Activated naive CD4-positive, alpha-beta T cell treated with anti-CD3 and anti-CD28 coated beads, Interleukin-2, amount 10 ng/mL, durations not matched to agents 7 days and 5 days (primary cell): Measurements from ENCODE around the gene FMN1.
A peak's percentile ranks its signal among the peaks of the same experiment; 100 is the strongest.

Experiments
- CTCF ChIA-PET: fragments of 350-600 bp; sonication (Branson Sonifier 250); formaldehyde crosslinking; loops from one replicate; lab custom pipeline; 2021; ENCODE audit warnings: antibody characterized with exemption; lab: Charles Lee
- DNase-seq: peaks from one replicate; pipeline ENCODE4 v3.0.0-alpha.2; 2020
- H3K27ac Mint-ChIP-seq: one replicate; pipeline ENCODE4 v1.8.0; 2021; ENCODE audit warnings: mild to moderate bottlenecking, moderate library complexity, mixed read lengths
- H3K27me3 Mint-ChIP-seq: one replicate; pipeline ENCODE4 v1.8.0; 2021; ENCODE audit warnings: mild to moderate bottlenecking, mixed read lengths
- H3K36me3 Mint-ChIP-seq: one replicate; pipeline ENCODE4 v1.8.0; 2021; ENCODE audit warnings: mixed read lengths
- H3K4me1 Mint-ChIP-seq: one replicate; pipeline ENCODE4 v1.8.0; 2021; ENCODE audit warnings: mixed read lengths
- H3K4me3 Mint-ChIP-seq: one replicate; pipeline ENCODE4 v1.8.0; 2021; ENCODE audit warnings: mild to moderate bottlenecking, moderate library complexity, mixed read lengths
- H3K9me3 Mint-ChIP-seq: one replicate; pipeline ENCODE4 v1.8.0; 2021; ENCODE audit warnings: mixed read lengths

The FMN1 gene, protein sequence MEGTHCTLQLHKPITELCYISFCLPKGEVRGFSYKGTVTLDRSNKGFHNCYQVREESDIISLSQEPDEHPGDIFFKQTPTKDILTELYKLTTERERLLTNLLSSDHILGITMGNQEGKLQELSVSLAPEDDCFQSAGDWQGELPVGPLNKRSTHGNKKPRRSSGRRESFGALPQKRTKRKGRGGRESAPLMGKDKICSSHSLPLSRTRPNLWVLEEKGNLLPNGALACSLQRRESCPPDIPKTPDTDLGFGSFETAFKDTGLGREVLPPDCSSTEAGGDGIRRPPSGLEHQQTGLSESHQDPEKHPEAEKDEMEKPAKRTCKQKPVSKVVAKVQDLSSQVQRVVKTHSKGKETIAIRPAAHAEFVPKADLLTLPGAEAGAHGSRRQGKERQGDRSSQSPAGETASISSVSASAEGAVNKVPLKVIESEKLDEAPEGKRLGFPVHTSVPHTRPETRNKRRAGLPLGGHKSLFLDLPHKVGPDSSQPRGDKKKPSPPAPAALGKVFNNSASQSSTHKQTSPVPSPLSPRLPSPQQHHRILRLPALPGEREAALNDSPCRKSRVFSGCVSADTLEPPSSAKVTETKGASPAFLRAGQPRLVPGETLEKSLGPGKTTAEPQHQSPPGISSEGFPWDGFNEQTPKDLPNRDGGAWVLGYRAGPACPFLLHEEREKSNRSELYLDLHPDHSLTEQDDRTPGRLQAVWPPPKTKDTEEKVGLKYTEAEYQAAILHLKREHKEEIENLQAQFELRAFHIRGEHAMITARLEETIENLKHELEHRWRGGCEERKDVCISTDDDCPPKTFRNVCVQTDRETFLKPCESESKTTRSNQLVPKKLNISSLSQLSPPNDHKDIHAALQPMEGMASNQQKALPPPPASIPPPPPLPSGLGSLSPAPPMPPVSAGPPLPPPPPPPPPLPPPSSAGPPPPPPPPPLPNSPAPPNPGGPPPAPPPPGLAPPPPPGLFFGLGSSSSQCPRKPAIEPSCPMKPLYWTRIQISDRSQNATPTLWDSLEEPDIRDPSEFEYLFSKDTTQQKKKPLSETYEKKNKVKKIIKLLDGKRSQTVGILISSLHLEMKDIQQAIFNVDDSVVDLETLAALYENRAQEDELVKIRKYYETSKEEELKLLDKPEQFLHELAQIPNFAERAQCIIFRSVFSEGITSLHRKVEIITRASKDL (N-terminal part only)

DNA sequence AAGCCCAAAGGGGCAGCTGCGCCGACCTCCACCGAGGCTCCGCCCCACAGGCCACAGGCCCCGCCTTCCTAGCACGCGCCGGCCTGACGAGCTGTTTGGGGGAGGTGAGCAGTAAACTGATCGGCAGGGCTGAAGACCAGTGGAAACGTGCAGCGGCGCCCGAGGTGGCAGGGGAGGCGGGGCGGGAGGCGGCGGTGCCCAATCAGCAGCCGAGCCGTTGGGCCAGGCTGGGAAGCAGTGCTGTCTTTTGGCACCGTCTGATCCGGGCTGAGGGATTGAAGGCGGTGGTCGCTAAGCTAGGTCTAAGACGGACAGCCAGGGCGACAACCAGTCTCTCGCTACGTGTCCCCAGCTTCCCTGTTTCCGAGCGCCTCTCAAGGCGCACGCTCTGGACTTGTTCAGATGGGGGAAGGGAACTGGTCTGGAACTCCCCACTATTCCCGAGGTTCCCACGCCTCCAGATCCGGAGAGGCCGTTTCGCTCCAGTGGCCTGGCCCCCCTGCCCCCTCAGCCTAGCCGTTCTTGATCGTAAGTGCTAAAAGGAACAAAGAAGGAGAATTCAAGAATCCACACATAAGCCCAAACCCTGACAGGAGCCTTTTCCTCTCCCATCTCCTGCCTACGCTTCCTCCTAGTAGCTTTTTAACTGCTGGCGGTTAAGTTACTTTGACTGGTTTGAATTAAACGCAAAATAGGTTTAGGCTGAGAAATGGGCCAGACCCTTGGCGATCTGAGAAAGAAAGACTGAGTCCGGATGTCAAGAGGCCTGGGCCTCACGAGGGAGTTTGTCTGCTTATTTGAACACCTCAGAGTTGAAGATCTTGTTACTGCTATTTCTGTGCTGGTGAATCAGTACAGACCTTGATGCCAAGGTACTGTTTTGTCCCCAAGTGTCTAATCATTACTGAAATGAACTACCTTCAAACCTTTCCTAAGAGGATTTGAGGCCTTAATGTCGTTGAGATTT lies at the start of gene FMN1:
Gene FMN1 (minus strand): TSS at position 11 of the 967 bp plus-strand sequence. CDS start 39,800 bp downstream, outside the sequence.
- no peaks in the 10 kb centered on the region for H3K9me3 Mint-ChIP-seq
- no peaks in the 10 kb centered on the region for H3K36me3 Mint-ChIP-seq
- peak within 1 kb of the TSS; percentile 74 for H3K4me3 Mint-ChIP-seq
- peak; percentile 94 for DNase-seq
- peaks cover 17% of the 10 kb centered on the region for H3K4me1 Mint-ChIP-seq
- H3K27ac Mint-ChIP-seq, result peak within 1 kb of the TSS; percentile 86
- peaks cover 22% of the 10 kb centered on the region for H3K27me3 Mint-ChIP-seq
- CTCF ChIA-PET, result interaction anchor here (0.8 to 0.9 kb wide), 2 partner anchors 13 to 38 kb away, joined by 3 to 4 read pairs; no protein-coding TSS in a partner anchor

GRCh38 chr15:33243869-33244268 lies 49.4 kb upstream of the FMN1 start:
- Mint-ChIP-seq H3K27ac (no peak overlapping the region), H3K9me3 (no peaks in the 10 kb centered on the region), H3K4me1 (no peaks in the 10 kb centered on the region), H3K27me3 (peaks cover 11% of the 10 kb centered on the region), H3K4me3 (no peak overlapping the region), H3K36me3 (no peaks in the 10 kb centered on the region)
- DNase-seq, result no peak
- CTCF ChIA-PET, result interaction anchor here (0.7 kb wide), 1 partner anchor 43 kb away, joined by 3 read pairs; no protein-coding TSS in a partner anchor

DNA sequence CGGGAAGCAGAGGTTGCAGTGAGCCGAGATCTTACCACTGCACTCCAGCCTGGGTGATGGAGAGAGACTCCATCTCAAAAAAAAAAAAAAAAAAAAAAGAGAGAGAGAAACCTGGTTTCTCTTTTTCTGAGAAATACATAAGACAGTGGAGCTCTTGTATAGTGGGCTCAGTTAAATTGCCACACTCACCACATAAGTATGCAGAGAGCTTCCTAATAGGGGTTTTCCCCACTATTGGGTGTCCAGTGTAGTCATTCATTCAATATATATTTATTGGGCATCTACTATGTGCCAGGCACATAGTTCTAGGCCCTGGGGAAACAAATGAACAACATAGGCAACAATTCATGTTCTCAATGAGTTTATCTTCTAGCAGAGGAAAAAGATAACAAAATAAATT lies 48.9 kb upstream of the FMN1 start:
- no peaks in the 10 kb centered on the region for H3K4me1 Mint-ChIP-seq
- peaks cover 11% of the 10 kb centered on the region for H3K27me3 Mint-ChIP-seq
- H3K9me3 Mint-ChIP-seq, result no peaks in the 10 kb centered on the region
- no peak for DNase-seq
- no peaks in the 10 kb centered on the region for H3K36me3 Mint-ChIP-seq
- CTCF ChIA-PET, result interaction anchor here (0.7 kb wide), 1 partner anchor 43 kb away, joined by 3 read pairs; no protein-coding TSS in a partner anchor
- H3K4me3 Mint-ChIP-seq, result no peak overlapping the region
- H3K27ac Mint-ChIP-seq, result no peak overlapping the region

GRCh38 chr15:33242669-33243191 lies 48.2 kb upstream of the FMN1 start:
- H3K27me3 Mint-ChIP-seq, result peaks cover 11% of the 10 kb centered on the region
- CTCF ChIA-PET, result no interaction called here
- no peak overlapping the region for H3K4me3 Mint-ChIP-seq
- H3K36me3 Mint-ChIP-seq, result no peaks in the 10 kb centered on the region
- no peak overlapping the region for H3K27ac Mint-ChIP-seq
- no peak for DNase-seq
- no peaks in the 10 kb centered on the region for H3K9me3 Mint-ChIP-seq
- no peaks in the 10 kb centered on the region for H3K4me1 Mint-ChIP-seq

DNA sequence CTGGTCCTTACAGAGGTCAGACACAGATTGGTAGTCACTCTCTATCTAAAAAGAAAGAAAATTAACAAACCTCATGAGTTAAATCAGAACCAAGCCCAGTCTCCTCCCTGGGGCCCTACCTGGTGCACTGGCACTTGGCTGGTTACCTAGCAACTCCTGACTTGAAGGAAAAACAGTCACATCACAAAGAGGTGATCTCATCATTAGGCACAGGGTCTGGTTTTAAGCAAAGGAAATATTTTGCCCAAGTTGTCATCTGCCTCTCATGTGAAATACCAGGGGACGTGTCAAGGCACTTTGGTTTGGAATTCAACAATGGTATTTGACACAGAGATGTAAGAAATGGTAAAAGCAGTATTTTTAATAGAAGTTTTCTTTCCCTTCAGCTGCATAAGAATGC lies 47.7 kb upstream of the FMN1 start:
- CTCF ChIA-PET, result no interaction called here
- Mint-ChIP-seq H3K27ac (no peak overlapping the region), H3K4me1 (no peaks in the 10 kb centered on the region), H3K4me3 (no peak overlapping the region), H3K27me3 (peaks cover 10% of the 10 kb centered on the region), H3K36me3 (no peaks in the 10 kb centered on the region), H3K9me3 (no peaks in the 10 kb centered on the region)
- no peak for DNase-seq

DNA sequence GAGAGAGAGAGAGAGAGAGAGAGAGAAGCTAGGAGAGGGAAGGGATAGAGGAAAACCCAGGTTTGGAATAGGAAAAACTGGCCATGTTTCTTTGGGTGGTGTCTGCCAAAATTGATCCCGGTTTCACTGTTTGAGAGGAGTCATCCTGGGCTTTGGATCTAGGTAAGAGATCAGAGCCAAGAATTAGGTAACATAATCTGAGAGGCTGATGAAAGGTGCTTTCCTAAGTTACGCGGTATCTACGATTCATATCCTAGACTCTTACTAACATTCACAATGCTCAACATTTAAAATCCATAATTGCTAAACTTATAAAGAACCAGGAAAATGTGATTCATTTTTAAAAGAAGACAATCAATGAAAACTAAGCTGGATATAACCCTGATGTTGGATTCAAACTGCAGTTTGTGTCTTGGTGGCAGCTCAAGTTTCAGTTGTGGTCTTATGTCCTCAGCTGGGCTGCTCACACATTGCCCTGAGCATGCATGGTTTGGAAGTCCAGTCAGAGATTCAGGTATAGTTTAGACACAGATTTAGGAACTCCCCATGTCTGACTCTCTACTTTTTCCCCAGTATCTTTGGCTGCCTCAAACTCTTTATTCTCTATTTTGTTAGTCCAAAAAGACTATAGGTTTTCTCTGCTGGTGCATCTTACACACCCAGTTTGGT lies 42.5 kb upstream of the FMN1 start:
- Mint-ChIP-seq H3K27ac (no peak overlapping the region), H3K27me3 (peaks cover 20% of the 10 kb centered on the region), H3K9me3 (no peaks in the 10 kb centered on the region), H3K4me3 (no peak overlapping the region), H3K4me1 (no peaks in the 10 kb centered on the region), H3K36me3 (no peaks in the 10 kb centered on the region)
- DNase-seq, result no peak
- CTCF ChIA-PET, result interaction anchor here (1.4 kb wide), 1 partner anchor 21 kb away, joined by 5 read pairs; no protein-coding TSS in a partner anchor

GRCh38 chr15:33234020-33234461 lies 39.5 kb upstream of the FMN1 start:
- H3K36me3 Mint-ChIP-seq, result no peaks in the 10 kb centered on the region
- CTCF ChIA-PET, result interaction anchor here (0.6 to 0.9 kb wide), 2 partner anchors 467 to 572 kb away, joined by 3 to 4 read pairs; no protein-coding TSS in a partner anchor
- no peak for DNase-seq
- no peaks in the 10 kb centered on the region for H3K9me3 Mint-ChIP-seq
- H3K4me1 Mint-ChIP-seq, result no peaks in the 10 kb centered on the region
- no peak overlapping the region for H3K27ac Mint-ChIP-seq
- H3K27me3 Mint-ChIP-seq, result peaks cover 20% of the 10 kb centered on the region
- H3K4me3 Mint-ChIP-seq, result no peak overlapping the region

GRCh38 chr15:33226559-33227181 lies 32.2 kb upstream of the FMN1 start:
- H3K4me1 Mint-ChIP-seq, result peaks cover 12% of the 10 kb centered on the region
- no peak overlapping the region for H3K27ac Mint-ChIP-seq
- peaks cover 4% of the 10 kb centered on the region for H3K27me3 Mint-ChIP-seq
- CTCF ChIA-PET, result interaction anchor here (0.7 to 1.2 kb wide), 2 partner anchors 26 to 28 kb away, joined by 3 read pairs; no protein-coding TSS in a partner anchor
- no peak overlapping the region for H3K4me3 Mint-ChIP-seq
- no peaks in the 10 kb centered on the region for H3K9me3 Mint-ChIP-seq
- peak; percentile 69 for DNase-seq
- H3K36me3 Mint-ChIP-seq, result no peaks in the 10 kb centered on the region

DNA sequence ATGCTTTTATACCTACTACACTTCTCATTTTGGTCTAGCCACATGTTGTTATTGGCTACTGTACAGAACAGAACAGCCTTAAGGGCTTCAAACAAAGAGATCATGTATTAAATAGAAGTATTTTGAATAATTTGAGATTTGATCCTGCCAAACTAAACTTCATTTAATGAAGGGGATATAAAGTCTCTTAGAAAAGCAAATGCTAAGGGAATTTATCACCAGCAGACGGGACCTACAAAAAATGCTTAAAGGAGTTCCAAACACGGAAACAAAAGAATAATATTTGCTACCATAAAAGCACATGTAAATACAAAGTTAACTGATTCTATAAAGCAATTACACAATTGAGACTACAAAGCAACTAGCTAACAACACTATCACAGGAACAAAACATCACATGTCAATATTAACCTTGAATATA lies 23.6 kb upstream of the FMN1 start:
- H3K4me3 Mint-ChIP-seq, result no peak overlapping the region
- H3K4me1 Mint-ChIP-seq, result no peaks in the 10 kb centered on the region
- H3K27ac Mint-ChIP-seq, result no peak overlapping the region
- CTCF ChIA-PET, result interaction anchor here (0.7 to 1.2 kb wide), 2 partner anchors 11 to 35 kb away, joined by 3 read pairs; no protein-coding TSS in a partner anchor
- no peaks in the 10 kb centered on the region for H3K9me3 Mint-ChIP-seq
- H3K27me3 Mint-ChIP-seq, result peaks cover 4% of the 10 kb centered on the region
- no peak for DNase-seq
- no peaks in the 10 kb centered on the region for H3K36me3 Mint-ChIP-seq

DNA sequence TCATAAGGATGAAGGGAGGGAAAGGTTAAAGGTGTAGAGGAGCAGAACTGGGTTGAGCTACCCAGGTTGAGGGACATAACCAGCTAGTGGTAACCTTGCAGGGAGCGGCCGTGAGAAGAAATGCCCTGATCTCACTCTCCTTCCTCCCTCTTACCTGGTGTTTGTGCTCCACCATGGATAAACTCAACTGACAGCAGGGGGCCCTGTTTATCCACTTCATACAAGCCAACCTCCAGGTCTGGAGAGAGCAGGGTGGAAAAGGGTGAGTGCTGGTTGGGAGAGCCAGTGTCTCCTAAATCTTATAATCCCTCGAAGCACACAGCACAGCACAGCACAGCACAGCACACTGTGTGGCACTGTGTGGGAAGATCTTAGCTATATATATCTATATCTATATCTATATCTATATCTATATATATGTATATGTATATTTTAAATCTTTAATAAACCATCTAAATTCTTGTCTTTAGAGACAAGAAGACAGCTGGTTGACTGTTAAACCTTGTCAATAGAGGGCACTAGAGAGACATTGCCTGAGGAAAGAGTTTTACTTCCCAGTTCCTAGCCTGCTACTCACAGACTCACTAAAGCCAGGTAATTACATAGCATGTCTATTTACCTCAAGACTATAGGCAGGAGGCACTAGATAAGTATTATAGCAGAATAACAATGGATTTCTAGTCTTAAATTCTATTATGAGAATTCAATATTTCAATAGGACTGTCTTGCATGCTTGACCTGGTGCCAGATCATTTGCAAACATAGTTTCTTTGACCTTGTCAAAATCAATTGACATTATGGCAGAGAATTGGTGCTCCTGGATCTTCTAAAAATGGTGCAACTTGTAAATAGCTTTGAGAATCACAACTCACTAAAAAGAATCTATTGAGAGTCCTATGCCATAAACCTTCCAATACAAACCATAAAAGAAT lies 21.7 kb upstream of the FMN1 start:
- Mint-ChIP-seq H3K27ac (no peak overlapping the region), H3K4me3 (no peak overlapping the region), H3K9me3 (no peaks in the 10 kb centered on the region), H3K27me3 (no peaks in the 10 kb centered on the region), H3K36me3 (no peaks in the 10 kb centered on the region), H3K4me1 (no peaks in the 10 kb centered on the region)
- no peak for DNase-seq
- CTCF ChIA-PET, result interaction anchor here (0.9 to 3.4 kb wide), 10 partner anchors 9 to 127 kb away, joined by 3 to 26 read pairs (median 4); no protein-coding TSS in a partner anchor

GRCh38 chr15:33211176-33211808 lies 16.8 kb upstream of the FMN1 start:
- no peak for DNase-seq
- CTCF ChIA-PET, result no interaction called here
- no peaks in the 10 kb centered on the region for H3K27me3 Mint-ChIP-seq
- no peak overlapping the region for H3K4me3 Mint-ChIP-seq
- H3K4me1 Mint-ChIP-seq, result no peaks in the 10 kb centered on the region
- H3K36me3 Mint-ChIP-seq, result peaks cover 2% of the 10 kb centered on the region
- peaks cover 14% of the 10 kb centered on the region for H3K9me3 Mint-ChIP-seq
- no peak overlapping the region for H3K27ac Mint-ChIP-seq
